Measurements from ENCODE around the gene TMEM236. TPM values are rescaled to one million over a fixed set of nuclear protein-coding genes. Genes with fewer than 3 reads are reported as not detected.

TMEM236 gene
- total and polyA plus RNA-seq, 9 of the 15 experiments (the other 6 are each of a cell fraction or from before 2014, with no cell fraction given), result 0.04 to 0.13 (median 0.04) TPM; not detected in 4

- TF ChIP-seq, protein P1, sequence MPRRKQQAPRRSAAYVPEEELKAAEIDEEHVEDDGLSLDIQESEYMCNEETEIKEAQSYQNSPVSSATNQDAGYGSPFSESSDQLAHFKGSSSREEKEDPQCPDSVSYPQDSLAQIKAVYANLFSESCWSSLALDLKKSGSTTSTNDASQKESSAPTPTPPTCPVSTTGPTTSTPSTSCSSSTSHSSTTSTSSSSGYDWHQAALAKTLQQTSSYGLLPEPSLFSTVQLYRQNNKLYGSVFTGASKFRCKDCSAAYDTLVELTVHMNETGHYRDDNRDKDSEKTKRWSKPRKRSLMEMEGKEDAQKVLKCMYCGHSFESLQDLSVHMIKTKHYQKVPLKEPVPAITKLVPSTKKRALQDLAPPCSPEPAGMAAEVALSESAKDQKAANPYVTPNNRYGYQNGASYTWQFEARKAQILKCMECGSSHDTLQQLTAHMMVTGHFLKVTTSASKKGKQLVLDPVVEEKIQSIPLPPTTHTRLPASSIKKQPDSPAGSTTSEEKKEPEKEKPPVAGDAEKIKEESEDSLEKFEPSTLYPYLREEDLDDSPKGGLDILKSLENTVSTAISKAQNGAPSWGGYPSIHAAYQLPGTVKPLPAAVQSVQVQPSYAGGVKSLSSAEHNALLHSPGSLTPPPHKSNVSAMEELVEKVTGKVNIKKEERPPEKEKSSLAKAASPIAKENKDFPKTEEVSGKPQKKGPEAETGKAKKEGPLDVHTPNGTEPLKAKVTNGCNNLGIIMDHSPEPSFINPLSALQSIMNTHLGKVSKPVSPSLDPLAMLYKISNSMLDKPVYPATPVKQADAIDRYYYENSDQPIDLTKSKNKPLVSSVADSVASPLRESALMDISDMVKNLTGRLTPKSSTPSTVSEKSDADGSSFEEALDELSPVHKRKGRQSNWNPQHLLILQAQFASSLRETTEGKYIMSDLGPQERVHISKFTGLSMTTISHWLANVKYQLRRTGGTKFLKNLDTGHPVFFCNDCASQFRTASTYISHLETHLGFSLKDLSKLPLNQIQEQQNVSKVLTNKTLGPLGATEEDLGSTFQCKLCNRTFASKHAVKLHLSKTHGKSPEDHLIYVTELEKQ (CRISPR knock-in tag; IDR thresholded peaks at IDR 0.05), result no peak
- TF ChIP-seq ZNF212 (CRISPR knock-in tag; IDR thresholded peaks at IDR 0.05) (no peak), SOX6 (IDR thresholded peaks at IDR 0.05) (no peak)
Observed at GRCh38 chr10:17729630-17730029, 22.4 kb upstream of the TMEM236 start (continued).

DNA sequence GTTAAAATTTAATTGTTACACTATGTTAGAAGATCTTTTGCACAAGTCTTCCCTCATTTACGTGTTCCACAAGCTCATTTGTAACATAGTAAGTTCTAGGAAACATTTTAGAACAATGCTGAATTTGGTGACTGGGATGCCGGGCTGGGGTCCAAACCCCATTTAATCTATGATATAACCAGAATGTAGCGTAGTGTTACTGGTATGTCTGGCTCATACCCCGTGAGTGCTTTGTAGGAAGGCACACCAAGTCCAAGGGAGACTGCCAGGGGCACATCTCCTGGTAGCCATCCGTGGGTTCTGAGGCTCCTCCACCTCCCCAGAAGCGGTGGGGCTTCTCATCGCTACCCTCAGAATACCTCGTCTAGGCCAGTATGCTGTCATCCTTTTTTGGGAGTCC, 21.3 kb upstream of the TMEM236 start:
- no peak overlapping the region for H3K4me3 ChIP-seq
- H4K20me1 ChIP-seq (replicated peaks; ENCODE audit: control insufficient read depth, insufficient read depth, low read length), result no peaks in the 10 kb centered on the region
- no peaks in the 10 kb centered on the region for H3K36me3 ChIP-seq (ENCODE audit: control insufficient read depth, insufficient read depth, low read length)
- DNase-seq (ENCODE audit: extremely low read depth in 1 of 4, low spot score in 3 of 4) (no peak), FAIRE-seq (peak; percentile 44), ATAC-seq (peak; percentile 19; the same call in 2 of the 3 replicates)
- intact Hi-C loops (cut with micrococcal nuclease), result loop anchor here (10.0 kb wide), 1 partner anchor 144 kb away; no protein-coding TSS in a partner anchor
- H3K79me2 ChIP-seq (ENCODE audit: control insufficient read depth, insufficient read depth, low read length), result no peaks in the 10 kb centered on the region
- no peaks in the 10 kb centered on the region for H3K9me1 ChIP-seq (ENCODE audit: control insufficient read depth, insufficient read depth, low read length)
- H3K9ac ChIP-seq (ENCODE audit: insufficient read depth in 1 of 2, low read depth in 2 of 2, low read length in 2 of 2), result no peak overlapping the region
- H3K27ac ChIP-seq (ENCODE audit: extremely low read depth, low read depth, low read length), result no peak overlapping the region
- H3K27me3 ChIP-seq (ENCODE audit: control insufficient read depth in 2 of 2, insufficient read depth in 2 of 2, low read length in 2 of 2), result no peaks in the 10 kb centered on the region
- no TSS peak for BruUV-seq (replicated peaks)
- POLR2A ChIA-PET, result interaction anchor here (0.7 kb wide), 1 partner anchor 85 kb away, joined by 3 read pairs; no protein-coding TSS in a partner anchor
- in situ Hi-C loops (cut with MboI), result loop anchor here (10.0 to 25.0 kb wide), 2 partner anchors 446 to 893 kb away; no protein-coding TSS in a partner anchor
- WGBS (ENCODE audit: insufficient coverage, low coverage, missing lambda C conversion rate), result 58% methylated on average over 8 of the region's 8 CpGs
- H3K9me3 ChIP-seq (replicated peaks; ENCODE audit: control insufficient read depth, insufficient read depth, low read depth, low read length), result no peaks in the 10 kb centered on the region
- CTCF ChIA-PET (ENCODE audit: low intra/inter-chr PET ratio), result interaction anchor here (0.6 kb wide), 1 partner anchor 141 kb away, joined by 3 read pairs; no protein-coding TSS in a partner anchor
- H3K4me2 ChIP-seq (ENCODE audit: insufficient read depth, low read length), result no peak overlapping the region
- H2AFZ ChIP-seq (ENCODE audit: low read depth, low read length), result no peak overlapping the region
- H3K4me1 ChIP-seq (replicated peaks in 1 of 2; ENCODE audit: control insufficient read depth in 2 of 2, insufficient read depth in 2 of 2, low read length in 2 of 2), result no peaks in the 10 kb centered on the region; a peak in 2 of 5 replicates
- TF ChIP-seq COPS2 (conservative IDR thresholded peaks at IDR 0.05) (no peak), ZNF79 (CRISPR knock-in tag; IDR thresholded peaks at IDR 0.05; ENCODE audit: low read depth) (no peak), CREBBP (IDR thresholded peaks at IDR 0.05; ENCODE audit: low read depth, low read length) (no peak), ARID3B (CRISPR knock-in tag; IDR thresholded peaks at IDR 0.05; ENCODE audit: borderline replicate concordance) (no peak), SAP30 (IDR thresholded peaks at IDR 0.05; ENCODE audit: borderline replicate concordance, insufficient read depth, low read depth, low read length, poor library complexity, severe bottlenecking) (no peak), ZNF143 (CRISPR knock-in tag; IDR thresholded peaks at IDR 0.05) (no peak)
- TF ChIP-seq, protein P2, sequence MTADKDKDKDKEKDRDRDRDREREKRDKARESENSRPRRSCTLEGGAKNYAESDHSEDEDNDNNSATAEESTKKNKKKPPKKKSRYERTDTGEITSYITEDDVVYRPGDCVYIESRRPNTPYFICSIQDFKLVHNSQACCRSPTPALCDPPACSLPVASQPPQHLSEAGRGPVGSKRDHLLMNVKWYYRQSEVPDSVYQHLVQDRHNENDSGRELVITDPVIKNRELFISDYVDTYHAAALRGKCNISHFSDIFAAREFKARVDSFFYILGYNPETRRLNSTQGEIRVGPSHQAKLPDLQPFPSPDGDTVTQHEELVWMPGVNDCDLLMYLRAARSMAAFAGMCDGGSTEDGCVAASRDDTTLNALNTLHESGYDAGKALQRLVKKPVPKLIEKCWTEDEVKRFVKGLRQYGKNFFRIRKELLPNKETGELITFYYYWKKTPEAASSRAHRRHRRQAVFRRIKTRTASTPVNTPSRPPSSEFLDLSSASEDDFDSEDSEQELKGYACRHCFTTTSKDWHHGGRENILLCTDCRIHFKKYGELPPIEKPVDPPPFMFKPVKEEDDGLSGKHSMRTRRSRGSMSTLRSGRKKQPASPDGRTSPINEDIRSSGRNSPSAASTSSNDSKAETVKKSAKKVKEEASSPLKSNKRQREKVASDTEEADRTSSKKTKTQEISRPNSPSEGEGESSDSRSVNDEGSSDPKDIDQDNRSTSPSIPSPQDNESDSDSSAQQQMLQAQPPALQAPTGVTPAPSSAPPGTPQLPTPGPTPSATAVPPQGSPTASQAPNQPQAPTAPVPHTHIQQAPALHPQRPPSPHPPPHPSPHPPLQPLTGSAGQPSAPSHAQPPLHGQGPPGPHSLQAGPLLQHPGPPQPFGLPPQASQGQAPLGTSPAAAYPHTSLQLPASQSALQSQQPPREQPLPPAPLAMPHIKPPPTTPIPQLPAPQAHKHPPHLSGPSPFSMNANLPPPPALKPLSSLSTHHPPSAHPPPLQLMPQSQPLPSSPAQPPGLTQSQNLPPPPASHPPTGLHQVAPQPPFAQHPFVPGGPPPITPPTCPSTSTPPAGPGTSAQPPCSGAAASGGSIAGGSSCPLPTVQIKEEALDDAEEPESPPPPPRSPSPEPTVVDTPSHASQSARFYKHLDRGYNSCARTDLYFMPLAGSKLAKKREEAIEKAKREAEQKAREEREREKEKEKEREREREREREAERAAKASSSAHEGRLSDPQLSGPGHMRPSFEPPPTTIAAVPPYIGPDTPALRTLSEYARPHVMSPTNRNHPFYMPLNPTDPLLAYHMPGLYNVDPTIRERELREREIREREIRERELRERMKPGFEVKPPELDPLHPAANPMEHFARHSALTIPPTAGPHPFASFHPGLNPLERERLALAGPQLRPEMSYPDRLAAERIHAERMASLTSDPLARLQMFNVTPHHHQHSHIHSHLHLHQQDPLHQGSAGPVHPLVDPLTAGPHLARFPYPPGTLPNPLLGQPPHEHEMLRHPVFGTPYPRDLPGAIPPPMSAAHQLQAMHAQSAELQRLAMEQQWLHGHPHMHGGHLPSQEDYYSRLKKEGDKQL (CRISPR knock-in tag; IDR thresholded peaks at IDR 0.05; ENCODE audit: borderline replicate concordance), result no peak
